SK-N-MC (cell line): ENCODE results near the gene CDSN.

Experiments
- DNase-seq: peaks from one replicate; pipeline ENCODE4 v3.0.0-alpha.2; 2011; ENCODE audit warnings: low read depth, low spot score
- H3K27ac ChIP-seq: fragments of 200-600 bp; sonication (generic); 2 replicates; pipeline ENCODE4 v1.5.1; 2016; ENCODE audit warnings: mixed run types
- H3K36me3 ChIP-seq: fragments of 200-600 bp; sonication (generic); 2 replicates; pipeline ENCODE4 v1.6.1; 2017; ENCODE audit warnings: antibody characterized with exemption, low read length, mixed read lengths; ENCODE audit not compliant: insufficient read depth
- H3K4me3 ChIP-seq: fragments of 200-600 bp; sonication (generic); 2 replicates; pipeline ENCODE4 v1.5.1; 2016
- H3K9ac ChIP-seq: fragments of 200-600 bp; sonication (generic); 2 replicates; pipeline ENCODE4 v1.8.0; 2017; ENCODE audit warnings: mixed run types, mixed read lengths; ENCODE audit not compliant: insufficient read length
- H3K9me3 ChIP-seq: fragments of 200-600 bp; sonication (generic); 2 replicates; pipeline ENCODE4 v1.6.1; 2017; ENCODE audit warnings: low read depth, mild to moderate bottlenecking, antibody characterized with exemption, low read length, moderate library complexity, mixed read lengths
- EZH2 ChIP-seq: fragments of 200-600 bp; sonication (generic); IDR thresholded peaks from one replicate; pipeline ENCODE4 v1.6.1; 2017; ENCODE audit warnings: antibody characterized with exemption
- FOXP2 ChIP-seq: optimal IDR thresholded peaks from 2 replicates; pipeline ENCODE3; 2011; ENCODE audit warnings: mild to moderate bottlenecking, moderate library complexity; ENCODE audit not compliant: insufficient read depth; ENCODE audit errors: extremely low read length, control extremely low read depth
- POLR2AphosphoS5 ChIP-seq: IDR thresholded peaks from 2 replicates; pipeline ENCODE4 v1.6.1; 2012; ENCODE audit warnings: mild to moderate bottlenecking, low read depth, low read length, borderline replicate concordance

CDSN gene

DNA sequence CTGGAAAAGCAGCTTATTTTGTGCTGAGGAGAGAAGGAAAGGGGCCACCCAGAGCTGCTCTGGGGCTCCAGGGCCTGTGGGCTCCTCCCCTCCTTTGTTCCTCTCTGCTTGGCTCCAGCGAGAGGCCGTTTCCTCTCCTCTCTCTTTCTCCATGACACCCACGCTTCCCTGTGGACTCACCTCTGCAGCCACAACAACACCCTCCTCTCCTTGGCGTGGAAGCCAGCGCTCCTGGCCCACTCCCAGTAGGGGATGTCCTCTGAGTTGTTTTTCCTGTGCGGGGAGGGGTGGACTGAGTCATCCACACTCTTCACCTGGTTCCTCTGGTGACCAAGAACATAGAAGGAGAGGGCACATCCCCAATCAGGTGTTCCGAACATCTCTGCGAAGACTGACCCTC is 4.9 kb upstream of the CDSN start:
- no peak overlapping the region for H3K9ac ChIP-seq
- no peak for TF ChIP-seq POLR2AphosphoS5
- TF ChIP-seq FOXP2 = no peak
- TF ChIP-seq EZH2 = no peak
- H3K36me3 ChIP-seq = no peaks in the 10 kb centered on the region
- no peak for DNase-seq
- H3K27ac ChIP-seq = no peak overlapping the region
- no peak overlapping the region for H3K4me3 ChIP-seq
- no peaks in the 10 kb centered on the region for H3K9me3 ChIP-seq

GRCh38 chr6:31122791-31123706 is 2.8 kb upstream of the CDSN start:
- Histone ChIP-seq H3K36me3 (no peaks in the 10 kb centered on the region), H3K9me3 (no peaks in the 10 kb centered on the region), H3K9ac (no peak overlapping the region), H3K27ac (no peak overlapping the region), H3K4me3 (no peak overlapping the region)
- no peak for DNase-seq
- no peak for TF ChIP-seq POLR2AphosphoS5
- no peak for TF ChIP-seq FOXP2
- TF ChIP-seq EZH2 = no peak

- H3K9ac ChIP-seq = no peak overlapping the region
- TF ChIP-seq EZH2 (no peak), FOXP2 (no peak), POLR2AphosphoS5 (no peak)
- no peak overlapping the region for H3K4me3 ChIP-seq
- no peaks in the 10 kb centered on the region for H3K36me3 ChIP-seq
- DNase-seq = no peak
- no peaks in the 10 kb centered on the region for H3K9me3 ChIP-seq
- no peak overlapping the region for H3K27ac ChIP-seq
Observed at GRCh38 chr6:31121131-31121790, 1.0 kb upstream of the CDSN start.

DNA sequence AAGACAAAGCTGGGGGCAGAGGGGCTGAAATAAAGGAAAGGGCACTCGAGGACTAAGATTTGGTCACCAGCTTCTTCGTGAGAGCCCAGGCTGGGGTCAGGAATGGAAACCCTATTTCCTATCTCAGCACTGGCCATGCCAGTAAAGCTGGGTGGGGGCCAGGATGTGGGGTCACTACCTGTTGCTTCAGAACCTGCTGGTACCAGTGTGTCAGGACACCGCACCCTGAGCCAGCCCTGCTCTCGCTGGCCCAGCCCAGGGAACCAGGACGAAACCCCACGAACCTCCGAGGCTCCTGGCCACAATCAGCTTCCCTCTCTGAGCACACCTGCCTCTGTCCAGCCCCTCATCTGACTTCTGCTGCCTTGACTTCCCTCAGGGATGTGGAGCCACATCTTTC is 2.1 kb downstream of the CDSN start:
- no peak overlapping the region for H3K4me3 ChIP-seq
- no peak for TF ChIP-seq POLR2AphosphoS5
- TF ChIP-seq EZH2 = no peak
- DNase-seq = no peak
- no peaks in the 10 kb centered on the region for H3K9me3 ChIP-seq
- no peaks in the 10 kb centered on the region for H3K36me3 ChIP-seq
- no peak overlapping the region for H3K27ac ChIP-seq
- H3K9ac ChIP-seq = no peak overlapping the region

DNA sequence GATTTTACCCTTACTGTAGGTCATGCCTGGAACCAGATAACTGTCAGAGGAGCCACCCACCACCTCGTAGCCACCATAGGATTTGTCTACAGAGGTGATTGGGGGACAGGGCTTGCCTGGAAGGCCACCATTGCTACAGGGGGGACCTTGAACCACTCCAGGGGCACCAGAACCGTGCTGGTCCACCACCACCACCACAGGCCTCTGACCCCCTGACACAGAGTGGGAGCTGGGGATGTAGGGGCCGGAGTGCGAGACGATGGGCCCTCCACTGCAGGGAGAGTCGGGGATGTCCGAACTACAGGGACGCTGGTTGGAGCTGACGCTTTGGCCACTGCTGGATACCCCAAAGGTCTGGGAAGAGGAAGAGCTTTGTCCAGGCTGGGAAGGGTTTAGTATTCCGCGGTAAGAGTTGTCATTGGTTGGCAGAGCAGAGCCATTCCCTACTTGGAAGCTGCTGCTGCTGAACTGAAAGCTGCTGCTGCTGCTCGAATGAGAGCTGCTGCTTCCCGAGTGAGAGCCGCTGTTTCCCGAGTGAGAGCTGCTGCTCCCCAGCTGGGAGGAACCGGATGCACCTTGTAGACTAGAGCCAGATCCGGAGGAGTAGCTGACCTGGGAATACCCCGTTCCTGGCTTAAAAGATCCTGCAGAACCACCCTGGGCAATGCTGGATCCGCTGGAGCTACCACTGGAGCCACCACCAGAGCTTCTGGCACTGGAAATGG is 3.4 kb downstream of the CDSN start:
- Histone ChIP-seq H3K4me3 (no peak overlapping the region), H3K9ac (no peak overlapping the region), H3K36me3 (no peaks in the 10 kb centered on the region), H3K9me3 (no peaks in the 10 kb centered on the region), H3K27ac (no peak overlapping the region)
- TF ChIP-seq EZH2 (no peak), POLR2AphosphoS5 (no peak), FOXP2 (no peak)
- DNase-seq = no peak

- no peak for DNase-seq
- Histone ChIP-seq H3K9ac (no peak overlapping the region), H3K9me3 (no peaks in the 10 kb centered on the region), H3K27ac (no peak overlapping the region), H3K4me3 (no peak overlapping the region), H3K36me3 (no peaks in the 10 kb centered on the region)
- TF ChIP-seq POLR2AphosphoS5 = no peak
Observed at GRCh38 chr6:31115941-31116560, 4.2 kb downstream of the CDSN start.

GRCh38 chr6:31114970-31115849 is 5.0 kb downstream of the CDSN start:
- Histone ChIP-seq H3K9me3 (no peaks in the 10 kb centered on the region), H3K9ac (no peak overlapping the region), H3K36me3 (no peaks in the 10 kb centered on the region), H3K27ac (no peak overlapping the region), H3K4me3 (no peak overlapping the region)
- no peak for DNase-seq
- TF ChIP-seq FOXP2 (no peak), EZH2 (no peak), POLR2AphosphoS5 (no peak)
